Neuronal stem cell (in vitro differentiated cells): ENCODE data around the gene ZBTB42.

Source experiments
- DNase-seq: peaks from one replicate; pipeline ENCODE4 v3.0.0-alpha.2; 2013; ENCODE audit warnings: low spot score
- H2AFZ ChIP-seq: one replicate; pipeline ENCODE4 v1.6.1; 2013; ENCODE audit warnings: mild to moderate bottlenecking, low read length, inconsistent platforms
- H2AK5ac ChIP-seq: 2 replicates; pipeline ENCODE4 v1.6.1; 2013; ENCODE audit warnings: low read depth, mild to moderate bottlenecking, inconsistent platforms, low read length, moderate library complexity, mixed read lengths
- H2BK120ac ChIP-seq: 2 replicates; pipeline ENCODE4 v1.6.1; 2013; ENCODE audit warnings: low read depth, mild to moderate bottlenecking, inconsistent platforms, low read length, moderate library complexity, mixed read lengths
- H2BK12ac ChIP-seq: one replicate; pipeline ENCODE4 v1.6.1; 2013; ENCODE audit warnings: low read length, inconsistent platforms
- H2BK15ac ChIP-seq: 2 replicates; pipeline ENCODE4 v1.6.1; 2013; ENCODE audit warnings: mild to moderate bottlenecking, low read length, inconsistent platforms, mixed read lengths
- H2BK5ac ChIP-seq: one replicate; pipeline ENCODE4 v1.6.1; 2013; ENCODE audit warnings: inconsistent platforms, mild to moderate bottlenecking, low read length, moderate library complexity
- H3K14ac ChIP-seq: one replicate; pipeline ENCODE4 v1.6.1; 2013; ENCODE audit warnings: low read length, inconsistent platforms
- H3K18ac ChIP-seq: 2 replicates; pipeline ENCODE4 v1.6.1; 2013; ENCODE audit warnings: low read length, inconsistent platforms
- H3K23ac ChIP-seq: 2 replicates; pipeline ENCODE4 v1.6.1; 2013; ENCODE audit warnings: low read depth, mild to moderate bottlenecking, mixed read lengths, low read length, inconsistent platforms; ENCODE audit not compliant: poor library complexity
- H3K27ac ChIP-seq: replicated peaks from 3 replicates; pipeline ENCODE4 v1.5.1; 2013; ENCODE audit warnings: low read length, inconsistent platforms
- H3K27me3 ChIP-seq, 3 experiments: 2 replicates each; pipeline ENCODE4 v1.6.1; 2013; ENCODE audit warnings: low read length in 3 of 3, mild to moderate bottlenecking in 2 of 3, inconsistent platforms in 1 of 3, low read depth in 1 of 3, mixed read lengths in 1 of 3, moderate library complexity in 1 of 3; ENCODE audit not compliant: control insufficient read depth in 3 of 3, insufficient read depth in 3 of 3
- H3K36me3 ChIP-seq, 2 donors: replicated peaks in 1 of 2; 2 replicates each; pipeline ENCODE4 v1.6.1; 2013; ENCODE audit warnings: low read length in 2 of 2; ENCODE audit not compliant: control insufficient read depth in 2 of 2, insufficient read depth in 2 of 2
- H3K4ac ChIP-seq: 2 replicates; pipeline ENCODE4 v1.6.1; 2013; ENCODE audit warnings: inconsistent platforms, mild to moderate bottlenecking, low read length, moderate library complexity
- H3K4me1 ChIP-seq, 2 donors: 1 replicate in 1 of 2; 2 replicates in 1 of 2; pipeline ENCODE4 v1.6.1; 2013; ENCODE audit warnings: low read length in 2 of 2, low read depth in 1 of 2; ENCODE audit not compliant: control insufficient read depth in 2 of 2, insufficient read depth in 1 of 2
- H3K4me2 ChIP-seq: one replicate; pipeline ENCODE4 v1.6.1; 2013; ENCODE audit warnings: mild to moderate bottlenecking, low read length, inconsistent platforms; ENCODE audit not compliant: insufficient read depth, poor library complexity, severe bottlenecking
- H3K4me3 ChIP-seq, 2 donors: 2 replicates each; pipeline ENCODE4 v1.5.1; 2013; ENCODE audit warnings: low read length in 2 of 2, mild to moderate bottlenecking in 2 of 2, inconsistent platforms in 1 of 2, moderate library complexity in 1 of 2
- H3K79me1 ChIP-seq: one replicate; pipeline ENCODE4 v1.6.1; 2013; ENCODE audit warnings: low read depth, mild to moderate bottlenecking, inconsistent platforms, low read length, moderate library complexity
- H3K9ac ChIP-seq: one replicate; pipeline ENCODE4 v1.6.1; 2013; ENCODE audit warnings: mild to moderate bottlenecking, low read depth, low read length, inconsistent platforms; ENCODE audit not compliant: poor library complexity
- H3K9me3 ChIP-seq, 2 donors: replicated peaks in 1 of 2; 2 replicates each; pipeline versions ENCODE3 to v1.6.1; 2013; ENCODE audit warnings: low read length in 2 of 2, mild to moderate bottlenecking in 2 of 2, inconsistent platforms in 1 of 2, low read depth in 1 of 2, mixed read lengths in 1 of 2, moderate library complexity in 1 of 2; ENCODE audit not compliant: control insufficient read depth in 2 of 2, insufficient read depth in 1 of 2
- H4K8ac ChIP-seq: one replicate; pipeline ENCODE4 v1.6.1; 2013; ENCODE audit warnings: low read depth, mild to moderate bottlenecking, inconsistent platforms, low read length, moderate library complexity
- H4K91ac ChIP-seq: one replicate; pipeline ENCODE4 v1.6.1; 2013; ENCODE audit warnings: low read length, low read depth, mild to moderate bottlenecking, inconsistent platforms; ENCODE audit not compliant: poor library complexity
- WGBS, 2 donors: extraction: QIAGEN DNeasy Blood & Tissue Kit; methylation state at CpG; one replicate each; pipeline ENCODE4 v1.1.7; 2013; ENCODE audit warnings: missing lambda C conversion rate in 2 of 2, mixed read lengths in 1 of 2; ENCODE audit not compliant: insufficient read length in 2 of 2, insufficient replicate concordance in 1 of 2; ENCODE audit errors: extremely low coverage in 2 of 2; 5-methylcytosine and 5-hydroxymethylcytosine counted together

Gene ZBTB42

DNA sequence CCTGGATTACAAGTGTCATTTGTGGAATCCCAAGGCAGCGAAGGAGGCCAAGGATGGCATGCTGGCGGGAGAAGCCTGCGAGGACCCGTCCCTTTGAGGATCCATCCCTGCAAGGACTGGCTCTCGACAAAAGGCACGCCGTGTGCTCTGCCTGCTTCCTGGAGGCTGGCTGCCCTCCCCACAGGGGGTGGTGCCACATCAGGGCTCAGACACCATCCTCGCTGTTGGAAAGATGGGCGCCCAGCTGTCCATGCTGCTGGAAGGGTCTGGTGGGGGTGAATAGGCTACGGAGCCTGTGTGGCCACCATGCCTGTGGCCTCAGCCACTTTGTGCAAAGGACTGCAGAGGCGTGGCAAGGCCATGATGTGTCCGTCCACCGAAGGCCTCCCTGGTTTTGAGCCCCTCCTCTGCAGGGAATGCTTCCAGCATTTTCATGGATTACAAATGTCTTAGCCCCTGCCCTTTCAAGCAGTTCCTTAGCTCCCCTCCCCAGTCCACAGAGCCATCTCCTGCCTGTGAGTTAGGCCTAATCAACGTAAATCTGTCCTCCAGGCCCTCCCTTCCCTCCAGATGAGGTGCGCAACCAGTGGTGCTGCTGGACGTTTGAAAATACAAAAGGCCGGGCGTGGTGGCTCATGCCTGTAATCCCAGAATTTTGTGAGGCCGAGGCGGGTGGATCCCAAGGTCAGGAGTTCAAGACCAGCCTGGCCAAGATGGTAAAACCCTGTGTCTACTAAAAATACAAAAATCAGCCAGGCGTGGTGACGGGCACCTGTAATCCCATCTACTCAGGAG, 22.1 kb downstream of the ZBTB42 start:
- H3K4me1 ChIP-seq, result peaks cover 7 to 9% of the 10 kb centered on the region in 2 donors
- H3K4me3 ChIP-seq, result no peak overlapping the region
- no peak overlapping the region for H3K23ac ChIP-seq
- no peak overlapping the region for H3K4ac ChIP-seq
- H3K27ac ChIP-seq, result no peak overlapping the region
- no peak overlapping the region for H2BK12ac ChIP-seq
- H4K8ac ChIP-seq, result peak overlapping the region; percentile 72
- no peak overlapping the region for H4K91ac ChIP-seq
- peak overlapping the region; percentile 19 for H2AK5ac ChIP-seq
- peak overlapping the region; percentile 78 for H3K9ac ChIP-seq
- no peak overlapping the region for H2AFZ ChIP-seq
- no peak overlapping the region for H3K4me2 ChIP-seq
- H2BK5ac ChIP-seq, result no peak overlapping the region
- H3K79me1 ChIP-seq, result peaks cover 2% of the 10 kb centered on the region
- H2BK120ac ChIP-seq, result no peak overlapping the region
- no peak for DNase-seq
- H3K9me3 ChIP-seq, result peaks cover 5 to 7% of the 10 kb centered on the region in 2 donors
- H2BK15ac ChIP-seq, result no peak overlapping the region
- no CpG with 5 or more reads among the region's 22 CpGs for WGBS, 2 donors
- H3K18ac ChIP-seq, result peak overlapping the region; percentile 59
- H3K27me3 ChIP-seq, result peaks cover 2 to 27% (median 10%) of the 10 kb centered on the region in 3 experiments
- no peak overlapping the region for H3K14ac ChIP-seq
- peaks cover 0 to 6% of the 10 kb centered on the region in 2 donors for H3K36me3 ChIP-seq

DNA sequence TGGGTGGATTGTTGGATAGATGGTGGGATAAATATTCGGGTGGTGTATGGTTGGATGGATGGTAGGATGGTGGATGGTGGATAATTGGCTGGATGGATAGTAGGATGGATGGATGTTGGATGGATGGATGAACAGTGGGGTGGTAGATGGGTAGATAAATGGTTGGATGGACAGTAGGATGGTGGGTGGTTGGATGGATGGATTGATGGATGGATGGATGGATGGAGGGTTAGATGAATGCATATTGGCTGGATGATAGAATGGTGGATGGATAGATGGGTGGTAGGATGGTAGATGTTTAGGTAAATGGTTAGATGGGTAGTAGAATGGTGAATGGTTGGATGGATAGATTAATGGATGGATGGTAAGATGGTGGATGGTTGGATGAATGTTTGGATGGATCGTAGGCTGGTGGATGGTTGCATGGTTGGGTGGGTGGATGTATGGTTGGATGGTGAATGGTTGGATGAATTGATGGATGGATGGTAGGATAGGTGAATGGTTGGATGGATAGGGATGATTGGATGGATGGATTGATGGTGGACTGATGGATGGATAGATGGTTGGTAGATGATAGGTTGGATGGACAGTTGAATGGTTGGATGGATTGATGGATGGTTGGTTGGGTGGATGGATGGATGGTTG, 23.6 kb downstream of the ZBTB42 start:
- H3K9me3 ChIP-seq, result peaks cover 5 to 7% of the 10 kb centered on the region in 2 donors
- H3K9ac ChIP-seq, result no peak overlapping the region
- WGBS, 2 donors, result 100% methylated on average over 2 of the region's 2 CpGs
- H3K23ac ChIP-seq, result no peak overlapping the region
- no peak overlapping the region for H2BK12ac ChIP-seq
- H3K4me1 ChIP-seq, result peaks cover 7 to 9% of the 10 kb centered on the region in 2 donors
- no peak overlapping the region for H2AFZ ChIP-seq
- no peak overlapping the region for H3K18ac ChIP-seq
- H4K91ac ChIP-seq, result no peak overlapping the region
- no peak overlapping the region for H2AK5ac ChIP-seq
- no peaks in the 10 kb centered on the region for H3K36me3 ChIP-seq
- H2BK120ac ChIP-seq, result no peak overlapping the region
- H3K27ac ChIP-seq, result no peak overlapping the region
- H3K27me3 ChIP-seq, result peaks cover 2 to 27% (median 10%) of the 10 kb centered on the region in 3 experiments
- H4K8ac ChIP-seq, result no peak overlapping the region
- H3K79me1 ChIP-seq, result peaks cover 2% of the 10 kb centered on the region
- H2BK15ac ChIP-seq, result no peak overlapping the region
- DNase-seq, result no peak
- H3K4me2 ChIP-seq, result no peak overlapping the region
- H3K4me3 ChIP-seq, result no peak overlapping the region
- H2BK5ac ChIP-seq, result no peak overlapping the region
- no peak overlapping the region for H3K14ac ChIP-seq
- no peak overlapping the region for H3K4ac ChIP-seq

DNA sequence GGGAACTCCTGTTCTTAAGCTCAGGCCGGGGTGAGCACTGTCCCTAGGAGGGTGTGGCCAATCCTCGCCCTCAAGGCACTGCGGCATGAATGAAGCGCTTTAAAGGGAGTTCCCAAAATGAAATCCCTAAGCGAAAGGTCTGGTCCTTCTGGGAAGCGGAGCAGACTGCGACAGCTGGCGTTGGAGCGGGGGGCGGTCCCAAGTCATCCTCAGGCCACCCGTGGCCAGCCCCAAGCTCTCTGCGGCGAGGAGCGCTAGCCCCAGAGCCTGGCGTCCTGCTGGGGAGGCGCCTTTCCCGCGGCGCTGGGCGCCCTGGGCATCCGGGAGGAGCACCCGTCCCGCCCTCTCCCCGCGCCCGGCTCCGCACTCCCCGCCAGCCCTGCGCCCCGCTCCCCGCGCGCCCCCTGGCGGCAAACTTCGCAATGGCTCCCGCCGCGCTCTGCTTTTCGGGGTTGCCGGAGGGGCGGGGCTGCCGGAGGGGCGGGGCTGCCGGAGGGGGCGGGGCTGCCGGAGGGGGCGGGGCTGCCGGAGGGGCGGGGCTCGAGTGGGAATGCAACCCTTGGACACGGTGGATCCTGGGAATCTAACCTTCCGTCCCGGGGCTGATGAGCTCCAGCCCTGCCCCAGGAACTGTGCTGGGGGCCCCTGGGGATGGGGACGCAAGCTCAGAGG, 25.4 kb downstream of the ZBTB42 start:
- peak overlapping the region; percentile 72 for H2BK15ac ChIP-seq
- H2AFZ ChIP-seq, result peak overlapping the region; percentile 100
- H4K91ac ChIP-seq, result no peak overlapping the region
- peaks cover 5 to 7% of the 10 kb centered on the region in 2 donors for H3K9me3 ChIP-seq
- peak overlapping the region; percentile 56 to 89 for H3K4me3 ChIP-seq
- H2BK120ac ChIP-seq, result no peak overlapping the region
- no peak overlapping the region for H3K14ac ChIP-seq
- no peak overlapping the region for H4K8ac ChIP-seq
- H2BK5ac ChIP-seq, result peak overlapping the region; percentile 63
- peak overlapping the region; percentile 75 for H3K4me2 ChIP-seq
- WGBS, 2 donors, result no CpG with 5 or more reads among the region's 54 CpGs
- H3K23ac ChIP-seq, result no peak overlapping the region
- peaks cover 2% of the 10 kb centered on the region for H3K79me1 ChIP-seq
- no peak overlapping the region for H3K27ac ChIP-seq
- no peak overlapping the region for H2AK5ac ChIP-seq
- peak; percentile 86 for DNase-seq
- H2BK12ac ChIP-seq, result peak overlapping the region; percentile 77
- peaks cover 7 to 9% of the 10 kb centered on the region in 2 donors for H3K4me1 ChIP-seq
- H3K18ac ChIP-seq, result peak overlapping the region; percentile 91
- no peaks in the 10 kb centered on the region for H3K36me3 ChIP-seq
- H3K27me3 ChIP-seq, result peaks cover 2 to 27% (median 10%) of the 10 kb centered on the region in 3 experiments
- H3K9ac ChIP-seq, result peak overlapping the region; percentile 79
- H3K4ac ChIP-seq, result no peak overlapping the region

DNA sequence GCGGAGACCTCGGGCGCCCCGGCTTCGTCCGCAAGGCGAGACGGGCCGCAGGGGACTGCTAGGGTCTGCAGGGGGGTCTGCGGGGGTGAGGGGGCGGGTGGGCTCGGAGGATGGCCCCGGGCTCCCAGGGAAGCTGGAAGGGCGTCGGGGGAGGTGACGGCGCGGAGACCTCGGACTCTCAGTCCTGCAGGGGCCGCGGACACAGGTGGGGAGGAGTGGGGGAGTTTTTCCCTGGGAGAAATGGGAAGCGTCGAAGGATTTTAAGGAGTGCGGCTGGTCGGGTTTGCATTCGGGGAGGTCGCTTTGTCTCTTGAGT, 25.9 kb downstream of the ZBTB42 start:
- no peak overlapping the region for H3K14ac ChIP-seq
- no peak overlapping the region for H2BK15ac ChIP-seq
- peak overlapping the region; percentile 28 for H2AK5ac ChIP-seq
- DNase-seq, result peak; percentile 36
- H2BK5ac ChIP-seq, result peak overlapping the region; percentile 63
- peaks cover 2% of the 10 kb centered on the region for H3K79me1 ChIP-seq
- WGBS, 2 donors, result no CpG with 5 or more reads among the region's 27 CpGs
- peak overlapping the region; percentile 85 for H2BK120ac ChIP-seq
- H3K27me3 ChIP-seq, result peaks cover 2 to 27% (median 10%) of the 10 kb centered on the region in 3 experiments
- H4K91ac ChIP-seq, result no peak overlapping the region
- peak overlapping the region; percentile 100 for H2AFZ ChIP-seq
- H3K9ac ChIP-seq, result peak overlapping the region; percentile 39
- peak overlapping the region; percentile 71 for H3K4me2 ChIP-seq
- peak overlapping the region; percentile 16 for H3K23ac ChIP-seq
- H2BK12ac ChIP-seq, result no peak overlapping the region
- H3K4ac ChIP-seq, result no peak overlapping the region
- no peaks in the 10 kb centered on the region for H3K36me3 ChIP-seq
- peaks cover 5 to 7% of the 10 kb centered on the region in 2 donors for H3K9me3 ChIP-seq
- H3K18ac ChIP-seq, result peak overlapping the region; percentile 90
- peaks cover 7 to 9% of the 10 kb centered on the region in 2 donors for H3K4me1 ChIP-seq
- H3K27ac ChIP-seq, result no peak overlapping the region
- peak overlapping the region; percentile 47 to 79 for H3K4me3 ChIP-seq
- H4K8ac ChIP-seq, result peak overlapping the region; percentile 90
